HepG2 (cell line): ENCODE data around the gene CPOX. TPM values are rescaled to one million over a fixed set of nuclear protein-coding genes. Genes with fewer than 3 reads are reported as not detected.

Experiments
- CENPX ChIP-seq: sonication (generic); formaldehyde crosslinking; IDR thresholded peaks from 2 replicates; pipeline ENCODE4 v1.9.0; 2021; ENCODE audit warnings: mild to moderate bottlenecking, missing genetic modification reagents, moderate library complexity
- NFKBIZ ChIP-seq: IDR thresholded peaks from 2 replicates; pipeline ENCODE4 v1.6.1; 2018; ENCODE audit warnings: missing genetic modification reagents, missing compliant biosample characterization
- PHF5A ChIP-seq: IDR thresholded peaks from one replicate; pipeline ENCODE4 v1.6.1; 2018; ENCODE audit warnings: low read depth, missing genetic modification reagents; ENCODE audit not compliant: unreplicated experiment
- XRCC5 ChIP-seq: fragments of 200-400 bp; formaldehyde crosslinking; optimal IDR thresholded peaks from 2 replicates; pipeline ENCODE3; 2017; ENCODE audit warnings: mild to moderate bottlenecking, low read length
- YEATS2 ChIP-seq: sonication (generic); formaldehyde crosslinking; IDR thresholded peaks from 2 replicates; pipeline ENCODE4 v1.4.0; 2020; ENCODE audit warnings: missing genetic modification reagents, borderline replicate concordance
- ZNF558 ChIP-seq: sonication (generic); formaldehyde crosslinking; IDR thresholded peaks from 2 replicates; pipeline ENCODE4 v1.9.0; 2022; ENCODE audit warnings: mild to moderate bottlenecking, missing genetic modification reagents, borderline replicate concordance
- polyA plus RNA-seq, 8 experiments: library from polyadenylated mRNA; depleted of rRNA in 3 of 8; stranded (reverse) in 7 of 8; unstranded in 1 of 8; fragments of >200 nt; fragmentation: Illumina TruSeq in 4 of 8; extraction: Trizol in 4 of 8; gene quantifications; 2 replicates each; pipeline versions ENCODE4 v1.2.1 to v1.2.3, GENCODE V29; 2011 to 2016; ENCODE audit warnings: low read depth in 4 of 8, missing spikeins in 1 of 8, mixed read lengths in 1 of 8; ENCODE audit not compliant: insufficient read depth in 1 of 8
- total RNA-seq, 5 experiments: library from RNA; depleted of rRNA; stranded (reverse); fragments of >200 nt; fragmentation: Illumina TruSeq; extraction: Trizol; gene quantifications; 2 replicates each; pipeline ENCODE4 v1.2.3, GENCODE V29; 2016; ENCODE audit warnings: low read depth in 1 of 5
- TF ChIP-seq, protein P1 (sequence below): sonication (generic); formaldehyde crosslinking; IDR thresholded peaks from 2 replicates; pipeline ENCODE4 v1.5.0; 2020; ENCODE audit warnings: mild to moderate bottlenecking, missing genetic modification reagents, borderline replicate concordance
- TF ChIP-seq, protein P2 (sequence below): sonication (generic); formaldehyde crosslinking; IDR thresholded peaks from 2 replicates; pipeline ENCODE4 v1.4.0; 2020; ENCODE audit warnings: mild to moderate bottlenecking, missing genetic modification reagents
- TF ChIP-seq, protein P3 (sequence below): sonication (generic); formaldehyde crosslinking; IDR thresholded peaks from 2 replicates; pipeline ENCODE4 v1.4.0; 2020; ENCODE audit warnings: missing genetic modification reagents

Gene CPOX
- total and polyA plus RNA-seq, 2 of the 13 experiments (the other 11 are each of a cell fraction or from before 2014, with no cell fraction given), result 34.2 to 37.2 TPM

DNA sequence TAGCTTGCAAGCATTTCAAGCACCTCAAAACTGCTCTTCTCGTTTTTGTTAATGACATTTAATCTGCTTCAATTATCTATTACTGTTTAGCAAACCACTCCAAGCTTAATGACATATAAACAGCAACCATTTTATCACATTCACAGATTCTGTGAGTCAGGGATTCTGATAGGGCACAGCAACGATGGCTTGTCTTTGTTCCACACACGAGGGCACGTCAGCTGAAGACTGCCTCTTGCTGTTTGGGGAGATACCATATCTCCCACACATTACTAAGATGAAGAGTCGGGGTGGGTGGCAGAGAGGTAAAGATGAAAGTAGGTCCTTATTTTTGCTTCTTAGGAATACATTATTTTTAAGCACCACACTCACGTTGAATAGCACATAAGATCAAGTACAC, 19.3 kb downstream of the CPOX start (continued):
- TF ChIP-seq, protein P1, sequence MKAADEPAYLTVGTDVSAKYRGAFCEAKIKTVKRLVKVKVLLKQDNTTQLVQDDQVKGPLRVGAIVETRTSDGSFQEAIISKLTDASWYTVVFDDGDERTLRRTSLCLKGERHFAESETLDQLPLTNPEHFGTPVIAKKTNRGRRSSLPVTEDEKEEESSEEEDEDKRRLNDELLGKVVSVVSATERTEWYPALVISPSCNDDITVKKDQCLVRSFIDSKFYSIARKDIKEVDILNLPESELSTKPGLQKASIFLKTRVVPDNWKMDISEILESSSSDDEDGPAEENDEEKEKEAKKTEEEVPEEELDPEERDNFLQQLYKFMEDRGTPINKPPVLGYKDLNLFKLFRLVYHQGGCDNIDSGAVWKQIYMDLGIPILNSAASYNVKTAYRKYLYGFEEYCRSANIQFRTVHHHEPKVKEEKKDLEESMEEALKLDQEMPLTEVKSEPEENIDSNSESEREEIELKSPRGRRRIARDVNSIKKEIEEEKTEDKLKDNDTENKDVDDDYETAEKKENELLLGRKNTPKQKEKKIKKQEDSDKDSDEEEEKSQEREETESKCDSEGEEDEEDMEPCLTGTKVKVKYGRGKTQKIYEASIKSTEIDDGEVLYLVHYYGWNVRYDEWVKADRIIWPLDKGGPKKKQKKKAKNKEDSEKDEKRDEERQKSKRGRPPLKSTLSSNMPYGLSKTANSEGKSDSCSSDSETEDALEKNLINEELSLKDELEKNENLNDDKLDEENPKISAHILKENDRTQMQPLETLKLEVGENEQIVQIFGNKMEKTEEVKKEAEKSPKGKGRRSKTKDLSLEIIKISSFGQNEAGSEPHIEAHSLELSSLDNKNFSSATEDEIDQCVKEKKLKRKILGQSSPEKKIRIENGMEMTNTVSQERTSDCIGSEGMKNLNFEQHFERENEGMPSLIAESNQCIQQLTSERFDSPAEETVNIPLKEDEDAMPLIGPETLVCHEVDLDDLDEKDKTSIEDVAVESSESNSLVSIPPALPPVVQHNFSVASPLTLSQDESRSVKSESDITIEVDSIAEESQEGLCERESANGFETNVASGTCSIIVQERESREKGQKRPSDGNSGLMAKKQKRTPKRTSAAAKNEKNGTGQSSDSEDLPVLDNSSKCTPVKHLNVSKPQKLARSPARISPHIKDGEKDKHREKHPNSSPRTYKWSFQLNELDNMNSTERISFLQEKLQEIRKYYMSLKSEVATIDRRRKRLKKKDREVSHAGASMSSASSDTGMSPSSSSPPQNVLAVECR (CRISPR knock-in tag), result no peak
- TF ChIP-seq, protein P2, sequence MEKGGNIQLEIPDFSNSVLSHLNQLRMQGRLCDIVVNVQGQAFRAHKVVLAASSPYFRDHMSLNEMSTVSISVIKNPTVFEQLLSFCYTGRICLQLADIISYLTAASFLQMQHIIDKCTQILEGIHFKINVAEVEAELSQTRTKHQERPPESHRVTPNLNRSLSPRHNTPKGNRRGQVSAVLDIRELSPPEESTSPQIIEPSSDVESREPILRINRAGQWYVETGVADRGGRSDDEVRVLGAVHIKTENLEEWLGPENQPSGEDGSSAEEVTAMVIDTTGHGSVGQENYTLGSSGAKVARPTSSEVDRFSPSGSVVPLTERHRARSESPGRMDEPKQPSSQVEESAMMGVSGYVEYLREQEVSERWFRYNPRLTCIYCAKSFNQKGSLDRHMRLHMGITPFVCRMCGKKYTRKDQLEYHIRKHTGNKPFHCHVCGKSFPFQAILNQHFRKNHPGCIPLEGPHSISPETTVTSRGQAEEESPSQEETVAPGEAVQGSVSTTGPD (CRISPR knock-in tag), result no peak
- TF ChIP-seq YEATS2 (CRISPR knock-in tag) (no peak), CENPX (CRISPR knock-in tag) (no peak), XRCC5 (no peak), ZNF558 (CRISPR knock-in tag) (no peak), NFKBIZ (CRISPR knock-in tag) (no peak), PHF5A (CRISPR knock-in tag) (no peak)
- TF ChIP-seq, protein P3, sequence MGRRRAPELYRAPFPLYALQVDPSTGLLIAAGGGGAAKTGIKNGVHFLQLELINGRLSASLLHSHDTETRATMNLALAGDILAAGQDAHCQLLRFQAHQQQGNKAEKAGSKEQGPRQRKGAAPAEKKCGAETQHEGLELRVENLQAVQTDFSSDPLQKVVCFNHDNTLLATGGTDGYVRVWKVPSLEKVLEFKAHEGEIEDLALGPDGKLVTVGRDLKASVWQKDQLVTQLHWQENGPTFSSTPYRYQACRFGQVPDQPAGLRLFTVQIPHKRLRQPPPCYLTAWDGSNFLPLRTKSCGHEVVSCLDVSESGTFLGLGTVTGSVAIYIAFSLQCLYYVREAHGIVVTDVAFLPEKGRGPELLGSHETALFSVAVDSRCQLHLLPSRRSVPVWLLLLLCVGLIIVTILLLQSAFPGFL, result no peak
